ENCODE data around the gene DPM1.

Gene DPM1

DNA sequence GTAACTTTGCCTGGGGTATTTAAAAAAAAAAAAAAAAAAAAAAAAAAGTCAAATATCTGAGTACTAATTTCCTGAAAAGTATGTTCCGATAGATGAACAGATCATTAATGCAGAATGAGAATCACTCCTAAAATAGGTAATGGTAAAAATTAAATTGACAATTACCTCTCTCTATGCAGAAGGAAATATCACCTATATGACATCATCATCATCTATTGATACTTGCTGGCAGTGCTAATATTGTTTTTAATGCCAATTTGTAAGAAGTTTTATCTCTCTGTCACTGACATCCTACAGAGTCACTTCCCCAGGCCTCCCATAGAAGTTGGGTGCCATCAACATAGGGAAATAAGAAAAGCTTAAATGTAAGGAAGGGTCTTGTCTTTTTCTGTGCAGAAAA, 57.0 kb downstream of the DPM1 start:
- no peak for DNase-seq

DNA sequence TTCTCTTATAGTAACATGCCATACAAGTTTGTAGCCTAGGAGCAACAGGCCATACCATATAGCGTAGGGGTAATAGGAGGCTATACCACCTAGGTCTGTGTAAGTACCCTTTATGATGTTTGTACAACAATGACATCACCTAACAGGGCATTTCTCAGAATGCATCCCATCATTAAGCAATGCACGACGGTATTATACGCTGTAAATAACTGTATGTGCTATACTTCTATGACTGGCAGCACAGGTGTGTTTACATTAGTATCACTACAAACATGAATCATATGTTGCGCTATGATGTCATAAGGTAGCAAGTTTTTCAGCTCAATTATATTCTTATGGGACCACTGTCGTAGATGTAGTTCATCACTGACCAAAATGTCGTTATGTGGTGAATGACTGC, 58.1 kb downstream of the DPM1 start:
- no peak for DNase-seq

DNA sequence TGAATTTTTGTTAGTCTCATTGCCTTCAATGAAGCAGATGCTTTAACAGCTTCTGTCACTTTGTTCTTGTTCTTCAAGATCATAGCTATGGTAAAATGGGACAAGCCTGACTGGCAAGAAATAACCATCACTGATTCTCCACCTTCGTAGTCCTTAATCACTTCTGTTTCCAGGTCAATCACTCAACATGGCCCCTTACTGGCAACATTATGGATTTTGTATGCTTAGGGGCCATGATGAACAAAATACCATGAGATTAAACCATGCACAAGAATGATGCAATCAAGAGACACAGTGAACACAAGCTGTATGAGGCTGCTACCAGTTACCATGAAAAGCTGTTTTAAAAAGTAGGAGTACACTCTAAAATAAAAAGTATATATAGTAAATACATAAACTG, 59.9 kb downstream of the DPM1 start:
- DNase-seq: no peak

DNA sequence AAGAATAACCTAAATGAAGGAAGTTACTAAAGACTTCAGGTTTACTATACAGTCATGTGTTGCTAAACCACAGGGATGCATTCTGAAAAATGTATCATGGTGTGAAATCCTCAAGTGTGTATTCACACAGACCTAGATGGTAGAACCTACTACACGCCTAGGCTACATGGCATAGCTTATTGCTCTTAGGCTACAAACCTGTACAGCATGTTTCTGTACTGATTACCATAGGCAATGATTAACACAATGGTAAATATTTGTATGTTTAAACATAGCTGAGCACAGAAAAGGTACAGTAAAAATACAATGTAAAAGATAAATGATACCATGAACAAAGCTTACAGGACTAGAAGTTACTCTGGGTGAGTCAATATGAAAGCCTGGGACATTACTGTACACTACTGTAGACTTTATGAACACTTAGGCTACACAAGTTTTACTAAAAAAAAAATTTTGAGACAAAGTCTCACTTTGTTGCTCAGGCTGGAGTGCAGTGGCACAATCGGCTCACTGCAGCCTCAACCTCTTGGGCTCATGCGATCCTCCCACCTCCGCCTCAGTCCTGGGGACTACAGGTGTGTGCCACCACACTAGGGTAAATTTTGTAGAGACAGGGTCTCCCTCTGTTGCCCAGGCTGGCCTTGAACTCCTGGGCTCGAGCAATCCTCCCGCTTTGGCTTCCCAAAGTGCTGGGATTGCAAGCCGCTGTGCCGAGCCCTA, 63.1 kb downstream of the DPM1 start:
- DNase-seq: no peak

DNA sequence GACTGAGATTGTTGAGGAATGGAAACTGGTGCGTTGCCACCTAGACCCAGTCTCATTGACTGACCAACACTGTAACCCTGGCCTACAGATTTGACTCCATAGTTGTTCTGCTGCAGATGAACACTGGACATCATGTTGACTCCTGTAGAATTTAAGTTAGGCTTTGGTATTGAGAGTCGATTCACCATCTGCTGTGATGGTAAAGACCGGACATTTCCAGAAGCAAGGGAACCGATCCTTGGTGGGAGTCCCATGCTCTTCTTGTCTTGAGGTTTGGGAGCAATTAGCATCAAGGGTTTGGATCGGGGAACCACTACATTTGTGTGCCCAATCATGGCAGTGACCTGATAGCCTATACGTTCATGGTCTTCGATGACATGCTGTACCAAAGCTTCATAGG, 64.7 kb downstream of the DPM1 start:
- DNase-seq: no peak

DNA sequence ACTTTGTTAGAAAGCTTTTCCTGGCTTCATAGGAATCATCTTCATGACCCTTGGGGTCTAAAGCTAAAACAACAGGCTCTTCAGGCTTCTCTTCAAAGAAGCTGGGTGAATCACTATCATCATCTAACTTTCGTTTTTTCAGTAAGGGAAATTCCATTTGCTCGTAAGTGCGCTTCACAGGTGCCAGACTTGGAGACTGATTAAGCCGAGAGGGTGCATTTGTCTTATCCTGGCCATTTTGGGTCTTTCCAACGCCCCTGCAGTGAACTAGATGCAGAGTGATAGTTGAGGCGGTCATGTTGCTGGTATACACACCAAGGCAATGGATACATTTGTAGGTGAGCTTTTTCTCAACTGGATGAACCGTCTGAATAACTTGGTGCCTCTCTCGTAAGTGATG, 65.9 kb downstream of the DPM1 start:
- no peak for DNase-seq

DNA sequence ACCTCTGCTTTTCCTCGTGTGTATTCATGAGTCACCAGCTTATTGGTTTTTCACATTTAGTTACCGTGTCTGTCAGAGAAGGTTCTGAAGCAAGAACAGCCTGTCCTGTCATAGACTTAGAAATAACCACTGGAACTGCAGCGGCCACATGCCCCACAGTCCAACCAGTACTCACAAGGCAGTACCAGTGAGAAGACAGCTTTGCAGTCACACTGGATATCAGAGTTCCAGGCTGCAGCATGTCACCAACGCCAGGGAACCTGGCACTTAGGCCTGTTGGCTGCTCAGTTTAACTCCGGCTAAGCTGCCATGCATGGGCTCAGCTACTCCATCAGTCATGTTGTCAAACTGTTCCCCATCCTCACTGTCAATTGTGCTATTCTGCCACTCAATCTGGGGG, 67.2 kb downstream of the DPM1 start:
- DNase-seq: no peak

DNA sequence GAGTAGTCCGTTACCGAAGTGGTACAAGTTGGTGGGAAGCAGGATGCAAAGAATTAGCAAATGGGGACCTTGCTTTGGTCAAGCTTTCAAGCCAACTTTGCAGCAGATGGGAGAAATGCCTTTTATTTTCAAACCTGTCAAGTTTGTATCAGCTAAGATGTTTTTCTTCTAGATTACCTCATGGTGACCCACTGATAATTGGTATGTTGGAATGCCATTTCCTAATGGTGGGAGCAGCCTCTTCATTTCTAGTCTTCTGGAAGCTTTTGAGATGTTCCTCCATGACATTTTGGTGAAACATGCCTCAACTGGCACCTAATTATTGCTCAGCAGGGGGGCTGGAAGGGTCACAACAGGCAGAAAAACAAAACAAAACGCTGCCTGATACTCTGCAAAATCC, 70.8 kb downstream of the DPM1 start:
- no peak for DNase-seq

DNA sequence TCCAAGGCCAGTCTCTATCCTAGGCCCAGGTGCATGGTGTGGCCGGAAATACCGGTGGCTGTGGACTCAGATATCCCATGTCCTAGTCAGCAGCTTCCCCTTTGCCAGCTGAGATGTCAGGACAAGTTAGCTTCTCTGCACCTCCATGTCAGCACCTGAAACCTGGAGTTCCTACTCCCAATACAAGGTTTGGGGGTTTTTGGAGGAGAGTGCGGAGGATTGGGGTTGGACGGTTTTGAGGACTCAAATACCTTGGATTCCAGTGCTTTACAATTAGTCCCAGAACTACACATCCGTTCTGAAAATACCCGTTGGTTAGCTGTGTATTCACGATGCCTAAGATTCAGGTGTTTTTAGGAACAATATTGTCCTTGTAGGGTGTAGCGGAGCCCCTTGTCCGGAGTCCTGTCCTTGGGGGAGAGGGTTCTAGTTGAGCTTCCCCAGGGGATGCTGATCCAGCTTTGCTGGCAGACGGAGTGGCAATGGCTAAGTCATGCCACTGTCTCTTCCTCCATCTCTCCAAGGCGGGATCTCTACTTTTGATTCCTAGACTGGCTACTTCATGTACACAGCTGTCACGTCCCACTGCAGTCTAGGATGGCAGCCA, 72.0 kb downstream of the DPM1 start:
- no peak for DNase-seq

DNA sequence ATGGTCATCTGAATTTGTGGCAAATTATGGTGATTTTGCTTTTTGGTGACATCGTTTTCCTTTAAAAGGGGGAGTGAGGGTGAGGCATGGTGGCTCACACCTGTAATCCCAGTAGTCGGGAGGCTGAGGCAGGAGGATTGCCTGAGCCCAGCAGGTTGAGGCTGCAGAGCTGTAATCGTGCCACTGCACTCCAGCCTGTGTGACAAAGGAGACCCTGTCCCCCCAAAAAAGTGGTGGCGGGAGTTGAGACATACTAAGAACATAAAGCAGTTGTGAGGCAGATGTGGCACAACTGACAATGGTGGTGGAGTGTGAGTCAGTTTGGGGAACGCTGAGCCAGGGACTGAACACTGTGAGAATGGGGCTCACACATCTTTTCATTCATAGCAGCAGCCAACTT, 72.6 kb downstream of the DPM1 start:
- DNase-seq: no peak

DNA sequence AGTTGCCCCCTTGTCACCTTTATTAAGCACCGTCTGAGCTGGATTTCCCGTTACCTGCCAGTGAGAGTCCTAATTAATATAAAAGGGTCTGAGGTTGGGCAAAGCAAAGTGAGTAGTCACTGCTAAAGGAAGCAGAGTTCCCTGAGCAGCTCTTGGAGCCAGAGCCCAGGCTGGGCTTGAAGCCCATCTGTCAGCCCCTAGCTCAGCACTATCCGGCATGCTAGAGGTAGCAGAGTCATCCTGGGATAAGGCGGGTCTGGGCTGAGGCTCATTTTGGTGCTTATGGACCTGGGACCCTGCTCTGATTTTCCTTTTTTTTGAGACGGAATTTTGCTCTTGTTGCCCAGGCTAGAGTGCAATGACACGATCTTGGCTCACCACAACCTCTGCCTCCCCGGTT, 73.3 kb downstream of the DPM1 start:
- no peak for DNase-seq
